ENCODE measurements around the gene PRRX2. TPM values are rescaled to one million over a fixed set of nuclear protein-coding genes. Genes with fewer than 3 reads are reported as not detected.

PRRX2 gene
- total and polyA plus RNA-seq, 2 of the 4 experiments (the other 2 are of a cell fraction) = 12.7 to 35.5 TPM

GRCh38 chr9:129717991-129718390, 52.5 kb downstream of the PRRX2 start:
- ChIA-PET CTCF (interaction anchor here (2.1 kb wide), 1 partner anchor 9 kb away, joined by 8 read pairs; no protein-coding TSS in a partner anchor), POLR2A (ENCODE audit: unreplicated experiment) (interaction anchor here (0.6 kb wide), 1 partner anchor 164 kb away, joined by 5 read pairs; no protein-coding TSS in a partner anchor)
- no peak overlapping the region for H3K9ac ChIP-seq (ENCODE audit: low read depth, low read length)
- BruUV-seq (replicated peaks) = no TSS peak
- DNase-seq (no peak), ATAC-seq (ENCODE audit: low read depth) (no peak)
- H3K56ac ChIP-seq (ENCODE audit: extremely low read depth, insufficient read depth, low read length) = no peak overlapping the region
- in situ Hi-C loops (cut with MboI; ENCODE audit: low sequenced_read_pairs) = no loop called here
- no peak overlapping the region for H3K4me2 ChIP-seq (ENCODE audit: low read depth, low read length)
- peaks cover 20% of the 10 kb centered on the region for H3K4me1 ChIP-seq (ENCODE audit: control insufficient read depth, insufficient read depth, low read length)
- no peak overlapping the region for H2BK5ac ChIP-seq (ENCODE audit: low read depth, low read length, poor library complexity, severe bottlenecking)
- intact Hi-C loops (cut with micrococcal nuclease) = no loop called here
- H4K20me1 ChIP-seq (ENCODE audit: insufficient read depth, low read length) = peaks cover 5% of the 10 kb centered on the region; the same call in 1 of the 2 replicates
- no peak overlapping the region for H2BK120ac ChIP-seq (ENCODE audit: low read depth, low read length)
- H3K4ac ChIP-seq (ENCODE audit: low read depth, low read length) = no peak overlapping the region
- no peak overlapping the region for H2BK15ac ChIP-seq (ENCODE audit: low read depth, low read length)
- H3K27ac ChIP-seq (ENCODE audit: insufficient read depth, low read length) = no peak overlapping the region
- H2AFZ ChIP-seq (replicated peaks; ENCODE audit: low read length, poor library complexity) = no peak overlapping the region
- H3K18ac ChIP-seq (ENCODE audit: low read depth, low read length) = no peak overlapping the region
- no peak overlapping the region for H3K4me3 ChIP-seq (ENCODE audit: insufficient read depth, low read depth, low read length)
- no peaks in the 10 kb centered on the region for H3K27me3 ChIP-seq (ENCODE audit: control insufficient read depth, insufficient read depth, low read length)
- H3K14ac ChIP-seq (replicated peaks; ENCODE audit: low read depth, low read length) = no peak overlapping the region
- H4K5ac ChIP-seq (ENCODE audit: low read depth, low read length) = no peak overlapping the region
- H4K91ac ChIP-seq (ENCODE audit: insufficient read depth, low read depth, low read length) = no peak overlapping the region
- no peak overlapping the region for H4K8ac ChIP-seq (ENCODE audit: low read depth in 2 of 2, low read length in 2 of 2)
- peaks cover 7 to 60% of the 10 kb centered on the region in 2 experiments for H3K79me1 ChIP-seq (ENCODE audit: low read depth in 1 of 2, low read length in 2 of 2)
- H2AK9ac ChIP-seq (replicated peaks; ENCODE audit: low read depth, low read length, poor library complexity) = peak overlapping the region; percentile 79
- peaks cover 29% of the 10 kb centered on the region for H3K36me3 ChIP-seq (ENCODE audit: control insufficient read depth, insufficient read depth, low read length)
- dilution Hi-C loops (cut with HindIII; ENCODE audit: low sequenced_read_pairs, unreplicated experiment) = no loop called here
- no peaks in the 10 kb centered on the region for H3K9me3 ChIP-seq (ENCODE audit: control insufficient read depth, insufficient read depth, low read length)
- no peak overlapping the region for H3K23ac ChIP-seq (ENCODE audit: low read depth, low read length)
- WGBS, 2 experiments (ENCODE audit: extremely low coverage in 2 of 2, insufficient read length in 1 of 2) = 79% methylated on average over 2 of the region's 5 CpGs; no CpG with 5 or more reads in 1 of the 2 experiments
- TF ChIP-seq ELK1 (IDR thresholded peaks at IDR 0.05; ENCODE audit: borderline replicate concordance, low read depth, low read length) (no peak), MXI1 (IDR thresholded peaks at IDR 0.05; ENCODE audit: borderline replicate concordance, low read depth, low read length) (no peak), RFX5 (IDR thresholded peaks at IDR 0.05; ENCODE audit: low read depth, low read length) (no peak), USF2 (IDR thresholded peaks at IDR 0.05; ENCODE audit: low read depth, low read length) (no peak), RAD21 (IDR thresholded peaks at IDR 0.05; ENCODE audit: low read length) (no peak), FOS (IDR thresholded peaks at IDR 0.05; ENCODE audit: low read depth, low read length) (no peak), MAZ (IDR thresholded peaks at IDR 0.05; ENCODE audit: borderline replicate concordance, low read depth, low read length) (no peak), BHLHE40 (IDR thresholded peaks at IDR 0.05; ENCODE audit: low read depth, low read length) (no peak), CTCF (conservative IDR thresholded peaks at IDR 0.05; ENCODE audit: low read depth, low read length) (no peak), NFE2L2 (IDR thresholded peaks at IDR 0.05; ENCODE audit: low read depth, low read length) (no peak), SMC3 (IDR thresholded peaks at IDR 0.05; ENCODE audit: low read depth, low read length) (no peak)
- H2AK5ac ChIP-seq (ENCODE audit: low read depth, low read length) = peak overlapping the region; percentile 43; the same call in 1 of the 2 replicates
- peaks cover 24% of the 10 kb centered on the region for H3K9me1 ChIP-seq (ENCODE audit: insufficient read depth, low read length)
- H2BK20ac ChIP-seq (ENCODE audit: low read depth, low read length) = no peak overlapping the region

Measured in IMR-90 (cell line).